Ramos (cell line): Measurements from ENCODE around the gene KRT20.

Experiments used
- in situ Hi-C: fragments of 300-500 bp; cut with MboI; formaldehyde crosslinking; loops from one replicate; pipeline ENCODE4 v1.14.3; 2022; ENCODE audit warnings: low sequenced_read_pairs; ENCODE audit not compliant: unreplicated experiment

The KRT20 gene

GRCh38 chr17:40857535-40857934 lies 27.5 kb downstream of the KRT20 start:
- in situ Hi-C loops = no loop called here

GRCh38 chr17:40854175-40854814 lies 30.7 kb downstream of the KRT20 start:
- in situ Hi-C loops = no loop called here

- in situ Hi-C loops = no loop called here
Observed at GRCh38 chr17:40852364-40852763, 32.7 kb downstream of the KRT20 start.

- in situ Hi-C loops = no loop called here
Observed at GRCh38 chr17:40850293-40850972, 34.6 kb downstream of the KRT20 start.

GRCh38 chr17:40849723-40850122 lies 35.3 kb downstream of the KRT20 start:
- in situ Hi-C loops = loop anchor here (25.0 kb wide), 1 partner anchor 88 kb away; the partner anchor contains the start of gene KRT23

GRCh38 chr17:40848583-40849235 lies 36.3 kb downstream of the KRT20 start:
- in situ Hi-C loops = loop anchor here (25.0 kb wide), 1 partner anchor 89 kb away; the partner anchor contains the start of gene KRT23

- in situ Hi-C loops = loop anchor here (25.0 kb wide), 1 partner anchor 91 kb away; the partner anchor contains the start of gene KRT23
Observed at GRCh38 chr17:40846515-40847144, 38.4 kb downstream of the KRT20 start.

- in situ Hi-C loops = loop anchor here (25.0 kb wide), 1 partner anchor 93 kb away; the partner anchor contains the start of gene KRT23
Observed at GRCh38 chr17:40844671-40845107, 40.4 kb downstream of the KRT20 start.

- in situ Hi-C loops = loop anchor here (25.0 kb wide), 1 partner anchor 94 kb away; the partner anchor contains the start of gene KRT23
Observed at GRCh38 chr17:40843242-40843641, 41.8 kb downstream of the KRT20 start.

GRCh38 chr17:40841246-40841645 lies 43.8 kb downstream of the KRT20 start:
- in situ Hi-C loops = loop anchor here (25.0 kb wide), 1 partner anchor 96 kb away; the partner anchor contains the start of gene KRT23

- in situ Hi-C loops = loop anchor here (25.0 kb wide), 1 partner anchor 98 kb away; the partner anchor contains the start of gene KRT23
Observed at GRCh38 chr17:40839194-40839593, 45.8 kb downstream of the KRT20 start.

- in situ Hi-C loops = loop anchor here (25.0 kb wide), 1 partner anchor 101 kb away; the partner anchor contains the start of gene KRT23
Observed at GRCh38 chr17:40836020-40836419, 49.0 kb downstream of the KRT20 start.

- in situ Hi-C loops = loop anchor here (25.0 kb wide), 1 partner anchor 103 kb away; the partner anchor contains the start of gene KRT23
Observed at GRCh38 chr17:40833882-40834281, 51.2 kb downstream of the KRT20 start.

- in situ Hi-C loops = loop anchor here (25.0 kb wide), 1 partner anchor 104 kb away; the partner anchor contains the start of gene KRT23
Observed at GRCh38 chr17:40832840-40833239, 52.2 kb downstream of the KRT20 start.

- in situ Hi-C loops = loop anchor here (25.0 kb wide), 1 partner anchor 107 kb away; the partner anchor contains the start of gene KRT23
Observed at GRCh38 chr17:40830085-40830776, 54.8 kb downstream of the KRT20 start.

GRCh38 chr17:40828454-40829044 lies 56.5 kb downstream of the KRT20 start:
- in situ Hi-C loops = loop anchor here (25.0 kb wide), 1 partner anchor 109 kb away; the partner anchor contains the start of gene KRT23

- in situ Hi-C loops = loop anchor here (25.0 kb wide), 1 partner anchor 109 kb away; the partner anchor contains the start of gene KRT23
Observed at GRCh38 chr17:40827746-40828453, 57.1 kb downstream of the KRT20 start.
